SJCRH30 (cell line): ENCODE measurements around the gene RNF214. TPM values are rescaled to one million over a fixed set of nuclear protein-coding genes. Genes with fewer than 3 reads are reported as not detected.
A peak's percentile ranks its signal among the peaks of the same experiment; 100 is the strongest.

Experiments
- DNase-seq, 2 experiments: peaks; one replicate each; pipeline ENCODE4 v3.0.0-alpha.2; 2015 to 2020
- H3K27ac ChIP-seq: fragments of 250-450 bp; sonication (Bioruptor Pico); 2 replicates; pipeline ENCODE4 v1.5.1; 2020; ENCODE audit warnings: mild to moderate bottlenecking, moderate library complexity
- H3K27me3 ChIP-seq: fragments of 250-450 bp; sonication (Bioruptor Pico); 2 replicates; pipeline ENCODE4 v1.5.1; 2020; ENCODE audit warnings: mild to moderate bottlenecking, moderate library complexity
- H3K36me3 ChIP-seq: fragments of 250-450 bp; sonication (Bioruptor Pico); 2 replicates; pipeline ENCODE4 v1.5.1; 2020; ENCODE audit warnings: mild to moderate bottlenecking, moderate library complexity
- H3K4me1 ChIP-seq: fragments of 250-450 bp; sonication (Bioruptor Pico); 2 replicates; pipeline ENCODE4 v1.5.1; 2020; ENCODE audit warnings: mild to moderate bottlenecking, moderate library complexity
- H3K4me3 ChIP-seq: fragments of 250-450 bp; sonication (Bioruptor Pico); 2 replicates; pipeline ENCODE4 v1.5.1; 2020; ENCODE audit warnings: mild to moderate bottlenecking, moderate library complexity
- H3K9me3 ChIP-seq: fragments of 250-450 bp; sonication (Bioruptor Pico); replicated peaks from 2 replicates; pipeline ENCODE4 v1.5.1; 2020; ENCODE audit warnings: mild to moderate bottlenecking, moderate library complexity
- total RNA-seq: library from RNA; depleted of rRNA; stranded (reverse); fragments of >200 nt; shearing (Covaris generic); gene quantifications from 2 replicates; pipeline ENCODE4 v1.2.3, GENCODE V29; 2014

RNF214 gene
- total RNA-seq, 1 experiment from 2014 or later = 12.4 TPM

DNA sequence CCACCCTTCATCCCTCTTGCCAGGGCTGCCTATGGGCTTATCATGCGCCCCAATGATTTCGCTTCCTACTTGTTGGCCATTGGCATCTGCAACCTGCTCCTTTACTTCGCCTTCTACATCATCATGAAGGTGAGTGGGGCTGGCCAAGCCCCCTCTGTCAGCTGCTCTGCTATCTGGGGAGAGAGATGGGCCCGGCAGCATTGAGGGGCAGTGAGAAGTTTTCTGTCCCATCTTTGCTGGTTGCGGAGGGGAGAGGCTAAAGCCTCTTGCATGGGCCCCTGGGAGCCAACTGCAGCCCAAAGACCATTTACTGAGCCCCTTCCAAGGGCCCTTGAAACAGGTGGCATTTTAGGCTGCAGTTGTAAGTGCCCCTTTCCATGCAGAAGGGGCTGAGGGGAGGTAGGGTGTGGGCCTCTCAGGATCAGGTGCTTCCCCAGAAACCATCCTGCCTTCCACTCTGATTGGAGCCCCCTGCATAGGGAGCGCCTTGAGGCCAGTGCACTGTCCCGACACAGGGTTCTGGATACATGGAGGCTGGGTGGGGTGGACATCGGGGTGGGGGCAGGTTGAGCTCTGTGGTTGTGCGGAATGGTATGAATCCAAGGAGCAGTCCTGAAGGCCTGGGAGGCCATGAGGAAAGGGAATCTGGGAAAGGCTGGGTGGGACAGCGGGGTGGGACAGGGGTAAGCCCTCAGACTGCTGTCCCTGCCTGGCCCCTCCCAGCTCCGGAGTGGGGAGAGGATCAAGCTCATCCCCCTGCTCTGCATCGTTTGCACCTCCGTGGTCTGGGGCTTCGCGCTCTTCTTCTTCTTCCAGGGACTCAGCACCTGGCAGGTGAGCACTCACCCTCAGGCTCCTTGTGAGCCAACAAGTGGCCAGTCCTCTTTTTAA lies 39.1 kb upstream of the RNF214 start:
- DNase-seq = no peak
- Histone ChIP-seq H3K36me3 (no peaks in the 10 kb centered on the region), H3K9me3 (no peaks in the 10 kb centered on the region), H3K4me1 (no peaks in the 10 kb centered on the region), H3K27ac (no peak overlapping the region), H3K4me3 (no peak overlapping the region), H3K27me3 (no peaks in the 10 kb centered on the region)

GRCh38 chr11:117194267-117194666 lies 38.2 kb upstream of the RNF214 start:
- no peaks in the 10 kb centered on the region for H3K9me3 ChIP-seq
- no peaks in the 10 kb centered on the region for H3K27me3 ChIP-seq
- H3K36me3 ChIP-seq = no peaks in the 10 kb centered on the region
- DNase-seq = no peak
- no peak overlapping the region for H3K27ac ChIP-seq
- H3K4me3 ChIP-seq = no peak overlapping the region
- no peaks in the 10 kb centered on the region for H3K4me1 ChIP-seq

DNA sequence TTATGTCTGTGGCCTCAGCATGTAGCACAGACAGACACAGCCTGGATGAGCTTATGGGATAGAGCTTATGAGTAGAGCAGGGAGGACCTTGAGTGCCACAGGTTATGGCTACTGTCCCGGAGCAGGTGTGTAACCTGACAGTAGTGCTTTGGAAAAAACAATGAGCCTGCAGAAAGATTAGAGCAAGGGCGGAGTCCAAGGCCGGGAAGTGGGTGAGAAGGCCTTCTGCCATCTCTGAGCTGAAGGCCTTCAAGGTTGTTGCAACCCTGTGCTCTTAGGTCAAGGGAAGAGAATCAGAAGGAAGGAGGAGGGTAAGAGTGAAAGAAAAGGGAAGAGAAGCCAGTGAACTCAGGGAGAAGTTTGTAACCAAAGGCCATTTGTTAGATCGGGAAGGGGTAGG lies 37.2 kb upstream of the RNF214 start:
- no peaks in the 10 kb centered on the region for H3K27me3 ChIP-seq
- DNase-seq = no peak
- no peak overlapping the region for H3K4me3 ChIP-seq
- no peaks in the 10 kb centered on the region for H3K4me1 ChIP-seq
- H3K36me3 ChIP-seq = no peaks in the 10 kb centered on the region
- H3K9me3 ChIP-seq = no peaks in the 10 kb centered on the region
- no peak overlapping the region for H3K27ac ChIP-seq

DNA sequence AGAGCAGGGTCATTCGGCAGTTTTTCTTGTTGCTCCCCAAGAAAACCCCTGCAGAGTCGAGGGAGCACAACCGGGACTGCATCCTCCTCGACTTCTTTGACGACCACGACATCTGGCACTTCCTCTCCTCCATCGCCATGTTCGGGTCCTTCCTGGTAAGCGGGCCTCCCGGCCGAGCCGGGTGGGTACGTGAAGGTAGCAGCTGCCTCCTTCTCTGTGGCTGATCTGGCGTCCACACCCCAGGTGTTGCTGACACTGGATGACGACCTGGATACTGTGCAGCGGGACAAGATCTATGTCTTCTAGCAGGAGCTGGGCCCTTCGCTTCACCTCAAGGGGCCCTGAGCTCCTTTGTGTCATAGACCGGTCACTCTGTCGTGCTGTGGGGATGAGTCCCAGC lies 36.7 kb upstream of the RNF214 start:
- DNase-seq = no peak
- Histone ChIP-seq H3K27me3 (no peaks in the 10 kb centered on the region), H3K36me3 (no peaks in the 10 kb centered on the region), H3K4me3 (no peak overlapping the region), H3K27ac (no peak overlapping the region), H3K4me1 (no peaks in the 10 kb centered on the region), H3K9me3 (no peaks in the 10 kb centered on the region)

DNA sequence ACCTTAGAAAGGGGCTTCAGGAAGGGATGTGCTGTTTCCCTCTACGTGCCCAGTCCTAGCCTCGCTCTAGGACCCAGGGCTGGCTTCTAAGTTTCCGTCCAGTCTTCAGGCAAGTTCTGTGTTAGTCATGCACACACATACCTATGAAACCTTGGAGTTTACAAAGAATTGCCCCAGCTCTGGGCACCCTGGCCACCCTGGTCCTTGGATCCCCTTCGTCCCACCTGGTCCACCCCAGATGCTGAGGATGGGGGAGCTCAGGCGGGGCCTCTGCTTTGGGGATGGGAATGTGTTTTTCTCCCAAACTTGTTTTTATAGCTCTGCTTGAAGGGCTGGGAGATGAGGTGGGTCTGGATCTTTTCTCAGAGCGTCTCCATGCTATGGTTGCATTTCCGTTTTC lies 35.5 kb upstream of the RNF214 start:
- H3K9me3 ChIP-seq = no peaks in the 10 kb centered on the region
- no peak overlapping the region for H3K4me3 ChIP-seq
- no peaks in the 10 kb centered on the region for H3K27me3 ChIP-seq
- H3K36me3 ChIP-seq = no peaks in the 10 kb centered on the region
- no peaks in the 10 kb centered on the region for H3K4me1 ChIP-seq
- no peak for DNase-seq
- no peak overlapping the region for H3K27ac ChIP-seq

DNA sequence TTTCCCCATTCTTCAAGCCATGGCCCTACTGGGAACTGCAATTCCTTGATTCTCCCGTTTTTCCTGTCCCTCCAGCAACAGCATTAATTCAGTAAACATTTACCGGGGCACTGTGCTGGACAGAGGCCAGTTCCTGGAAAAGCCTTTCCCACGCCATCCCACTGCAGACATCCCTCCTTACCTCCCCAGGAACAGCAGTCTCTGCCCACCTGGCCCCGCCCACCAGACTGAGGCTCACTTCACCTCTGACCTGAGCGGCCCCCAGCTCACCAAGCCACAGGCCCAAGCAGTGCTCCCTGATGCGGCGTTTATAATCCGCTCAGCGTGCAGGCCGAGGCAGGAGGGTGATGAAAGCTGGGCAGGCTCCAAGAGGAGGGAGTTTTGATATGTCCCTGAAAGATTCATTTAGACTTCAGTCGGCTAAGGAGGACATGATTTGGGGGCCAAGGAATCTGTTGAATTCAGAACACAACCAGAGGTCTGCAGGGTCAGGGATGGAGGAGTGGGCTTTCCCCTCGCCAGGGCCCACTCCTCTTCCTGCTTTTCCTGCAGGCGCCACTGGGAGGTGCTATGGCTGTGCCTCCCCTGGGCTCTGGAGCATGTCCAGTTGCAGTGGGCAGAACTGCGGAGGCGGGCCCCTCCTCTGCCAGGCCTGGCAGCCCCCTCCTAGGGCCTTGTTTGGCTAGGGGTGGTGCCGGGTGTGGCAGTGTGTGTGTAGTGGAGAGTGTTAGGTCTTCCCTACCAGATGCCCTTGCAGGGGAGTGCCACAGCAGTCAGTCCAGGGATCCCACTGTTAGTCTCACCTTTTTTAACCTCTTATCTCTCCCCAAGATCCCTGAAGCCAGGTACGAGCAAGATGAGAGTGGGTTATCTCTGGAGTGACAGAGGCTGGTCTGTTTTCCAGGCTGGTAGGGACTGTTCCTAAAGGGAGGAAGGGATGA lies 34.7 kb upstream of the RNF214 start:
- Histone ChIP-seq H3K4me3 (no peak overlapping the region), H3K4me1 (no peaks in the 10 kb centered on the region), H3K9me3 (no peaks in the 10 kb centered on the region), H3K27me3 (no peaks in the 10 kb centered on the region), H3K36me3 (no peaks in the 10 kb centered on the region), H3K27ac (no peak overlapping the region)
- DNase-seq = no peak

GRCh38 chr11:117198613-117199012 lies 33.9 kb upstream of the RNF214 start:
- H3K4me3 ChIP-seq = peak overlapping the region; percentile 33
- H3K4me1 ChIP-seq = no peaks in the 10 kb centered on the region
- H3K36me3 ChIP-seq = no peaks in the 10 kb centered on the region
- no peak for DNase-seq
- no peak overlapping the region; the same call in 1 of the 2 replicates for H3K27ac ChIP-seq
- no peaks in the 10 kb centered on the region for H3K27me3 ChIP-seq
- H3K9me3 ChIP-seq = no peaks in the 10 kb centered on the region

DNA sequence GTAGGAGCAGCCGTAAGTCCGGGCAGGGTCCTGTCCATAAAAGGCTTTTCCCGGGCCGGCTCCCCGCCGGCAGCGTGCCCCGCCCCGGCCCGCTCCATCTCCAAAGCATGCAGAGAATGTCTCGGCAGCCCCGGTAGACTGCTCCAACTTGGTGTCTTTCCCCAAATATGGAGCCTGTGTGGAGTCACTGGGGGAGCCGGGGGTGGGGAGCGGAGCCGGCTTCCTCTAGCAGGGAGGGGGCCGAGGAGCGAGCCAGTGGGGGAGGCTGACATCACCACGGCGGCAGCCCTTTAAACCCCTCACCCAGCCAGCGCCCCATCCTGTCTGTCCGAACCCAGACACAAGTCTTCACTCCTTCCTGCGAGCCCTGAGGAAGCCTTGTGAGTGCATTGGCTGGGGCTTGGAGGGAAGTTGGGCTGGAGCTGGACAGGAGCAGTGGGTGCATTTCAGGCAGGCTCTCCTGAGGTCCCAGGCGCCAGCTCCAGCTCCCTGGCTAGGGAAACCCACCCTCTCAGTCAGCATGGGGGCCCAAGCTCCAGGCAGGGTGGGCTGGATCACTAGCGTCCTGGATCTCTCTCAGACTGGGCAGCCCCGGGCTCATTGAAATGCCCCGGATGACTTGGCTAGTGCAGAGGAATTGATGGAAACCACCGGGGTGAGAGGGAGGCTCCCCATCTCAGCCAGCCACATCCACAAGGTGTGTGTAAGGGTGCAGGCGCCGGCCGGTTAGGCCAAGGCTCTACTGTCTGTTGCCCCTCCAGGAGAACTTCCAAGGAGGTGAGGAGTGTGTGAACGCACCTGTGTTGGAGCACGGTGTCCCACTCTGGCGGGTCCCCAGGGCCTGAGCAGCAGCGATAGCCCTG lies 33.2 kb upstream of the RNF214 start, which contains the start of gene TAGLN:
TSS of gene TAGLN (plus strand) at position 318 of the 863 bp plus-strand sequence. CDS start 3,644 bp downstream, outside the sequence.
- H3K27ac ChIP-seq = peak within 1 kb of the TSS; percentile 15; the same call in 1 of the 2 replicates
- no peaks in the 10 kb centered on the region for H3K9me3 ChIP-seq
- no peaks in the 10 kb centered on the region for H3K36me3 ChIP-seq
- no peaks in the 10 kb centered on the region for H3K4me1 ChIP-seq
- H3K4me3 ChIP-seq = peak within 1 kb of the TSS; percentile 33
- DNase-seq = peak; percentile 32 to 44
- H3K27me3 ChIP-seq = no peaks in the 10 kb centered on the region

GRCh38 chr11:117199916-117200812 lies 32.3 kb upstream of the RNF214 start:
- H3K27me3 ChIP-seq = no peaks in the 10 kb centered on the region
- no peak for DNase-seq
- H3K27ac ChIP-seq = no peak overlapping the region
- H3K36me3 ChIP-seq = no peaks in the 10 kb centered on the region
- no peaks in the 10 kb centered on the region for H3K4me1 ChIP-seq
- no peak overlapping the region for H3K4me3 ChIP-seq
- H3K9me3 ChIP-seq = no peaks in the 10 kb centered on the region

DNA sequence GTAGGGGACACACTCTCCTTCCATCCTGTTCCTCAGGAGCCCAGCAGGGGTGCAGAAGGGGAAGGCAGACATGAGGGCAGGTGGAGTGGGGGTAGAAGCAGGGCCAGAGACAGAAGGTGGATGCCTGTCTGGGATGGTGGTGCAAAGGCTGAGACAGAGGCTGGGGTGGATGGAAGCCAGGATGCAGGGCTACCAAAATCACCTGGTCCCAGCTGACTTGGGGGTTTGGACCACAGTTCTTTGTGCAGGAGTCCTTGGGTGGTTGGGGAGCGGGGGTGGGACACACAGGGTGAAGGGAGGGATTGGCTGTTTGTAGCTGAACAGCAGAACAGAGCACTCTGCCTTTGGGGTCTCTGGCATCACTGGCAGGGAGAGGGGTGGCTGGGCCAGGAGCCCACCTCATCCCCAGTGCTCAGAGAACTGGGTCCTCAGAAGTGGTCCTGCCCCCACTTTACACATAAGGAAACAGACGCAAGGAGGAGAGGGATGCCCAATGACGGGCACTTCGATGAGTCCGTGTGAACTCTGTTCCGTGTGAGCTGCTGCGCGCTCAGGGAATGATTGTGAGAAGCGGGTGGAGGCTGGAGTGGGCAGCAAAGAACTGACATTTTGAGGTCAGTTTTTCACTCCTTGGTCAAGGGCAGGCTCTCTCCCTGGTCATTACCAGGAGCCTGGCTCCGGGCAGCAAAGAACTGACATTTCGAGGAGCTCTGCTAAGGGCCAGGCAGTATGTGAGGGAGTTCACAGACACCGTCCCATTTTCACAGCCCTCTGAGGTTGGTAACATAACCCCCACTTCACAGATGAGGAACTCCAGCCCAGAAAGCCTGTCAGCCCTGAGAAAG lies 31.4 kb upstream of the RNF214 start:
- H3K36me3 ChIP-seq = no peaks in the 10 kb centered on the region
- H3K27ac ChIP-seq = no peak overlapping the region
- H3K4me1 ChIP-seq = no peaks in the 10 kb centered on the region
- DNase-seq = no peak
- no peaks in the 10 kb centered on the region for H3K9me3 ChIP-seq
- no peaks in the 10 kb centered on the region for H3K27me3 ChIP-seq
- no peak overlapping the region for H3K4me3 ChIP-seq

- H3K9me3 ChIP-seq = no peaks in the 10 kb centered on the region
- H3K4me3 ChIP-seq = no peak overlapping the region
- H3K27me3 ChIP-seq = no peaks in the 10 kb centered on the region
- no peak overlapping the region for H3K27ac ChIP-seq
- H3K4me1 ChIP-seq = no peaks in the 10 kb centered on the region
- no peak for DNase-seq
- H3K36me3 ChIP-seq = no peaks in the 10 kb centered on the region
Measured at GRCh38 chr11:117201658-117202305, 30.7 kb upstream of the RNF214 start.

DNA sequence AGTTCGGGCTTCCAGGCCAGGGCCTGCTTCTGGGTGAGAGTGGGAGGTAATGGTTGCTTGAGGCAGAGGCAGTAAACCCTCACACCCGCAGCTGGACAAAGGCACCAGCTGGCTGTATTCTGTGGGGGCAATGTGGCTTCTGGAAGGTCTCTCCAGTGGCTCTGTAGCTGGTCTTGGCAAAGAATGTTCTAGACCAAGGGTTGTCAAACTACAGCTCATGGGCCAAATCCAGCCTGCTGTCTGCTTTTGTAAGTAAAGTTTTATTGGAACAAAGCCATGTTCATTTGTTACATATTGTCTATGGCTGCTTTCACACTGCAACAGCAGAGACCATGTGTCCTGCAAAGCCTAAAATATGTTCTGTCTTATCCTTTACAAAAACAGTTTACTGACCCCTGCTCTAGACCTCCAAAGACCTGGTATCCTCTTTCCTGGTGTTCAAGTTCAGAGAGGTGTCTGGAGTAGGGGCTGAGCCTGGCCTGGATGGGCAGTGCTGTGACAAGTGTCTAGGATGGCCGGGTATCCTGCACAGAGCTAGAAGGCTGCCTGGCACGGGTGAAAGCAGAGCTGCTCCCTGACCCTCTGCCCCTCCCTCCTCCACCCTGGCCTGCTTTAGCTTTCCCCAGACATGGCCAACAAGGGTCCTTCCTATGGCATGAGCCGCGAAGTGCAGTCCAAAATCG lies 29.9 kb upstream of the RNF214 start:
- Histone ChIP-seq H3K27me3 (no peaks in the 10 kb centered on the region), H3K9me3 (no peaks in the 10 kb centered on the region), H3K4me3 (no peak overlapping the region), H3K27ac (no peak overlapping the region), H3K4me1 (no peaks in the 10 kb centered on the region), H3K36me3 (no peaks in the 10 kb centered on the region)
- DNase-seq = no peak
